WTC11 (cell line): Measurements from ENCODE around the gene URAD. TPM values are rescaled to one million over a fixed set of nuclear protein-coding genes. Genes with fewer than 3 reads are reported as not detected.

Experiments
- ATAC-seq: fragments of 200-7000 bp; cut with Tn5 transposase; 2 replicates; pipeline ENCODE4 v1.10.0; 2021; ENCODE audit warnings: mild to moderate bottlenecking, moderate library complexity
- CTCF ChIA-PET: fragments of 300-600 bp; sonication (Branson Sonifier 250); formaldehyde crosslinking; loops from one replicate; lab custom pipeline; 2021; ENCODE audit warnings: antibody characterized with exemption; lab: Charles Lee
- POLR2A ChIA-PET: fragments of 350-600 bp; sonication (Branson Sonifier 250); formaldehyde crosslinking; loops from one replicate; lab custom pipeline; 2021; ENCODE audit warnings: antibody characterized with exemption; lab: Charles Lee
- DNase-seq: peaks from one replicate; pipeline ENCODE4 v3.0.0; 2021; ENCODE audit warnings: low spot score
- H3K27ac Mint-ChIP-seq: 2 replicates; pipeline ENCODE4 v1.8.0; 2021; ENCODE audit warnings: mixed read lengths
- H3K27me3 Mint-ChIP-seq: 2 replicates; pipeline ENCODE4 v1.8.0; 2021; ENCODE audit warnings: low read depth, mild to moderate bottlenecking, moderate library complexity, mixed read lengths
- H3K36me3 Mint-ChIP-seq: 2 replicates; pipeline ENCODE4 v1.8.0; 2021; ENCODE audit warnings: mixed read lengths
- H3K4me1 Mint-ChIP-seq: 2 replicates; pipeline ENCODE4 v1.8.0; 2022; ENCODE audit warnings: mixed read lengths
- H3K4me3 Mint-ChIP-seq: 2 replicates; pipeline ENCODE4 v1.8.0; 2021; ENCODE audit warnings: mild to moderate bottlenecking, moderate library complexity, mixed read lengths
- H3K9me3 Mint-ChIP-seq: 2 replicates; pipeline ENCODE4 v1.8.0; 2021; ENCODE audit warnings: mixed read lengths
- CREM ChIP-seq: sonication (generic); formaldehyde crosslinking; IDR thresholded peaks from 2 replicates; pipeline ENCODE4 v1.8.1; 2022; ENCODE audit warnings: mild to moderate bottlenecking, missing genetic modification reagents, moderate library complexity
- FOXK1 ChIP-seq: sonication (generic); formaldehyde crosslinking; IDR thresholded peaks from 2 replicates; pipeline ENCODE4 v1.8.0; 2022; ENCODE audit warnings: mild to moderate bottlenecking, moderate library complexity, missing genetic modification reagents
- IRF2 ChIP-seq: sonication (generic); formaldehyde crosslinking; IDR thresholded peaks from 2 replicates; pipeline ENCODE4 v1.8.0; 2022; ENCODE audit warnings: low read depth, missing genetic modification reagents, borderline replicate concordance
- KAT7 ChIP-seq: sonication (generic); formaldehyde crosslinking; IDR thresholded peaks from 2 replicates; pipeline ENCODE4 v1.8.1; 2023; ENCODE audit warnings: missing genetic modification reagents, mild to moderate bottlenecking, borderline replicate concordance
- NR1H2 ChIP-seq: sonication (generic); formaldehyde crosslinking; IDR thresholded peaks from 2 replicates; pipeline ENCODE4 v1.9.0; 2021; ENCODE audit warnings: mild to moderate bottlenecking, moderate library complexity, missing genetic modification reagents
- NR2C2 ChIP-seq: sonication (generic); formaldehyde crosslinking; IDR thresholded peaks from 2 replicates; pipeline ENCODE4 v1.8.0; 2022; ENCODE audit warnings: mild to moderate bottlenecking, missing genetic modification reagents
- NR3C1 ChIP-seq: sonication (generic); formaldehyde crosslinking; conservative IDR thresholded peaks from 2 replicates; pipeline ENCODE4 v1.8.1; 2023; ENCODE audit warnings: low read depth, mild to moderate bottlenecking, missing genetic modification reagents
- RORB ChIP-seq: fragments of 250-450 bp; sonication (Bioruptor Pico); IDR thresholded peaks from 2 replicates; pipeline ENCODE4 v1.9.0; 2021; ENCODE audit warnings: mild to moderate bottlenecking
- ZNF138 ChIP-seq: sonication (generic); formaldehyde crosslinking; conservative IDR thresholded peaks from 2 replicates; pipeline ENCODE4 v1.8.1; 2022; ENCODE audit warnings: mild to moderate bottlenecking, moderate library complexity, missing genetic modification reagents
- ZNF219 ChIP-seq: sonication (generic); formaldehyde crosslinking; IDR thresholded peaks from 2 replicates; pipeline ENCODE4 v1.8.0; 2023; ENCODE audit warnings: missing genetic modification reagents, mild to moderate bottlenecking, borderline replicate concordance
- ZNF263 ChIP-seq: sonication (generic); formaldehyde crosslinking; IDR thresholded peaks from 2 replicates; pipeline ENCODE4 v1.8.1; 2022; ENCODE audit warnings: low read depth, mild to moderate bottlenecking, moderate library complexity, missing genetic modification reagents
- total RNA-seq: library from RNA; stranded (reverse); gene quantifications from 3 replicates; pipeline ENCODE4 v1.2.3, GENCODE V29; 2021
- TF ChIP-seq, protein P1 (sequence below): sonication (generic); formaldehyde crosslinking; IDR thresholded peaks from 2 replicates; pipeline ENCODE4 v1.8.1; 2023; ENCODE audit warnings: mild to moderate bottlenecking, missing genetic modification reagents
- TF ChIP-seq, protein P2 (sequence below): fragments of 200-600 bp; IDR thresholded peaks from 2 replicates; pipeline ENCODE4 v1.8.0; 2022; ENCODE audit warnings: antibody characterized with exemption
- TF ChIP-seq, protein P3 (sequence below): fragments of 250-450 bp; sonication (Bioruptor Pico); IDR thresholded peaks from 2 replicates; pipeline ENCODE4 v1.8.0; 2021; ENCODE audit warnings: mild to moderate bottlenecking
- TF ChIP-seq, protein P4 (sequence below): sonication (generic); formaldehyde crosslinking; IDR thresholded peaks from 2 replicates; pipeline ENCODE4 v1.8.0; 2022; ENCODE audit warnings: mild to moderate bottlenecking, missing genetic modification reagents
- TF ChIP-seq, protein P5 (sequence below): sonication (generic); formaldehyde crosslinking; IDR thresholded peaks from 2 replicates; pipeline ENCODE4 v1.8.1; 2023; ENCODE audit warnings: mild to moderate bottlenecking, missing genetic modification reagents, moderate library complexity
- TF ChIP-seq, protein P6 (sequence below): sonication (generic); formaldehyde crosslinking; IDR thresholded peaks from 2 replicates; pipeline ENCODE4 v1.8.0; 2022; ENCODE audit warnings: mild to moderate bottlenecking, missing genetic modification reagents
- TF ChIP-seq, protein P7 (sequence below): sonication (generic); formaldehyde crosslinking; IDR thresholded peaks from 2 replicates; pipeline ENCODE4 v1.8.1; 2023; ENCODE audit warnings: mild to moderate bottlenecking, missing genetic modification reagents, borderline replicate concordance

The URAD gene
- total RNA-seq, 1 experiment from 2014 or later = not detected

DNA sequence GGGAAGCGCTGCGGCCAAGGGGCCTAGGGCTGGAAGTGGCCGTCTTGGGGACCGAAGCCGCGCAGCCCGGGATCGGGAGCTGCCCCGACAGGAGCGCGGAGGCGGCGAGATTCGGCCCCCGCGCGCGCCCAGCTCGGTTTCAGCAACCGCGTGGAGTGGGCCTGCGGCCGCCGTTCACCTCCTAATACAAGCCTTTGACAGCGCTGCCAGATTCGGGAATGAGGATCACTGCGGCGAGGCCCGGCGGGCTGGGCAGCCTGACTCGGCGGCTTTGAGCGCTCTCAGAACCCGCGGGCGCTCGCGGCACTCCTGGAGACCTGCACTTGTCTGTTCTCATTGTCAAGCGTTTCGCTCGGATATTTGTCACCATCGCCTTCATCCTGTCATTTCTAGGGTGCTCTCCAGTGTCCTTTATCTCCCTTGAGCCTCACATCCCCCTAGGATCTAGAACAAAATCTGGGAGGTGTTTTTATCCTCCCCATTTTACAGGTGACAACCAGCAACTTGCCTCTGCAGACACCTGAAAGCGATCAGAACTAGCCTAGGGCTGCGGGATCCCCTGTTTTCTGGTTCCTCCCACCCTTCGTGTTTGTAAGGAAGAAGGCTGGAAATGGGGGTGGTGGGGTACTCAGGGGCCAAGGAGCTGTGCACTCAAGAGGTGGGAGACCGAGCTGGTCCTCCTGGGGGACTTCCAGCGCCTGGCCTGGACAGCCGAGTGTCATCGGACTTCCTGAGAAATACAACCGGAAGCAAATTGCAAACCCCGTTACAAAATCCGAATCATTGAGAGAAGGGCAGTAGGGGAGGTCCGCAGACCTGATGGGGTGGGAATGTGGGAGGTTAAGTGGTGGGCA is 17.9 kb downstream of the URAD start (continued):
- TF ChIP-seq, protein P1, sequence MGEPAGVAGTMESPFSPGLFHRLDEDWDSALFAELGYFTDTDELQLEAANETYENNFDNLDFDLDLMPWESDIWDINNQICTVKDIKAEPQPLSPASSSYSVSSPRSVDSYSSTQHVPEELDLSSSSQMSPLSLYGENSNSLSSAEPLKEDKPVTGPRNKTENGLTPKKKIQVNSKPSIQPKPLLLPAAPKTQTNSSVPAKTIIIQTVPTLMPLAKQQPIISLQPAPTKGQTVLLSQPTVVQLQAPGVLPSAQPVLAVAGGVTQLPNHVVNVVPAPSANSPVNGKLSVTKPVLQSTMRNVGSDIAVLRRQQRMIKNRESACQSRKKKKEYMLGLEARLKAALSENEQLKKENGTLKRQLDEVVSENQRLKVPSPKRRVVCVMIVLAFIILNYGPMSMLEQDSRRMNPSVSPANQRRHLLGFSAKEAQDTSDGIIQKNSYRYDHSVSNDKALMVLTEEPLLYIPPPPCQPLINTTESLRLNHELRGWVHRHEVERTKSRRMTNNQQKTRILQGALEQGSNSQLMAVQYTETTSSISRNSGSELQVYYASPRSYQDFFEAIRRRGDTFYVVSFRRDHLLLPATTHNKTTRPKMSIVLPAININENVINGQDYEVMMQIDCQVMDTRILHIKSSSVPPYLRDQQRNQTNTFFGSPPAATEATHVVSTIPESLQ (CRISPR knock-in tag) = no peak
- TF ChIP-seq, protein P2, sequence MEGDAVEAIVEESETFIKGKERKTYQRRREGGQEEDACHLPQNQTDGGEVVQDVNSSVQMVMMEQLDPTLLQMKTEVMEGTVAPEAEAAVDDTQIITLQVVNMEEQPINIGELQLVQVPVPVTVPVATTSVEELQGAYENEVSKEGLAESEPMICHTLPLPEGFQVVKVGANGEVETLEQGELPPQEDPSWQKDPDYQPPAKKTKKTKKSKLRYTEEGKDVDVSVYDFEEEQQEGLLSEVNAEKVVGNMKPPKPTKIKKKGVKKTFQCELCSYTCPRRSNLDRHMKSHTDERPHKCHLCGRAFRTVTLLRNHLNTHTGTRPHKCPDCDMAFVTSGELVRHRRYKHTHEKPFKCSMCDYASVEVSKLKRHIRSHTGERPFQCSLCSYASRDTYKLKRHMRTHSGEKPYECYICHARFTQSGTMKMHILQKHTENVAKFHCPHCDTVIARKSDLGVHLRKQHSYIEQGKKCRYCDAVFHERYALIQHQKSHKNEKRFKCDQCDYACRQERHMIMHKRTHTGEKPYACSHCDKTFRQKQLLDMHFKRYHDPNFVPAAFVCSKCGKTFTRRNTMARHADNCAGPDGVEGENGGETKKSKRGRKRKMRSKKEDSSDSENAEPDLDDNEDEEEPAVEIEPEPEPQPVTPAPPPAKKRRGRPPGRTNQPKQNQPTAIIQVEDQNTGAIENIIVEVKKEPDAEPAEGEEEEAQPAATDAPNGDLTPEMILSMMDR = no peak
- TF ChIP-seq, protein P3, sequence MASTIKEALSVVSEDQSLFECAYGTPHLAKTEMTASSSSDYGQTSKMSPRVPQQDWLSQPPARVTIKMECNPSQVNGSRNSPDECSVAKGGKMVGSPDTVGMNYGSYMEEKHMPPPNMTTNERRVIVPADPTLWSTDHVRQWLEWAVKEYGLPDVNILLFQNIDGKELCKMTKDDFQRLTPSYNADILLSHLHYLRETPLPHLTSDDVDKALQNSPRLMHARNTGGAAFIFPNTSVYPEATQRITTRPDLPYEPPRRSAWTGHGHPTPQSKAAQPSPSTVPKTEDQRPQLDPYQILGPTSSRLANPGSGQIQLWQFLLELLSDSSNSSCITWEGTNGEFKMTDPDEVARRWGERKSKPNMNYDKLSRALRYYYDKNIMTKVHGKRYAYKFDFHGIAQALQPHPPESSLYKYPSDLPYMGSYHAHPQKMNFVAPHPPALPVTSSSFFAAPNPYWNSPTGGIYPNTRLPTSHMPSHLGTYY = no peak

DNA sequence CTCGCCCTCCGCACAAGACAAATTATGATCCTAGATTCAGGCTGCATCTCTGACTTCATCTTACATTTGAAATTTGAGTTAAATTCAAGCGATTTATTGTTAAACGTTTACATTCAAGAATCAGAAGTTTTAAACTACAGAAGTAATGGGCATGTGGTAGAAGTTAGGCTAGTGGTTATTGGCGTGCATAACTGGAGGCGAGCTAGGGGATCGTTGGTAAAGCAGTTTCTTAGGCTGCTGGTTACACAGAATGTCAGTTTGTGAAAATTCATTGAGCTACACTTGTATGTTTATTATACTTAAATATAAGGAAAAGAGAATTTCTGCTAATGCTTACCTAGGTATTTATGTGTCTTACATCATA is 18.6 kb downstream of the URAD start:
- POLR2A ChIA-PET = no interaction called here
- H3K4me1 Mint-ChIP-seq = peaks cover 64% of the 10 kb centered on the region
- H3K36me3 Mint-ChIP-seq = no peaks in the 10 kb centered on the region
- H3K27ac Mint-ChIP-seq = no peak overlapping the region
- CTCF ChIA-PET = interaction anchor here (1.2 to 6.1 kb wide), 5 partner anchors 9 to 173 kb away, joined by 3 to 53 read pairs (median 15); no protein-coding TSS in a partner anchor
- DNase-seq = no peak
- no peak for TF ChIP-seq ZNF263 (CRISPR knock-in tag)
- no peak for TF ChIP-seq NR1H2
- no peak for TF ChIP-seq NR3C1 (CRISPR knock-in tag)
- TF ChIP-seq KAT7 (CRISPR knock-in tag) = no peak
- no peak for TF ChIP-seq IRF2 (CRISPR knock-in tag)
- TF ChIP-seq, protein P4, sequence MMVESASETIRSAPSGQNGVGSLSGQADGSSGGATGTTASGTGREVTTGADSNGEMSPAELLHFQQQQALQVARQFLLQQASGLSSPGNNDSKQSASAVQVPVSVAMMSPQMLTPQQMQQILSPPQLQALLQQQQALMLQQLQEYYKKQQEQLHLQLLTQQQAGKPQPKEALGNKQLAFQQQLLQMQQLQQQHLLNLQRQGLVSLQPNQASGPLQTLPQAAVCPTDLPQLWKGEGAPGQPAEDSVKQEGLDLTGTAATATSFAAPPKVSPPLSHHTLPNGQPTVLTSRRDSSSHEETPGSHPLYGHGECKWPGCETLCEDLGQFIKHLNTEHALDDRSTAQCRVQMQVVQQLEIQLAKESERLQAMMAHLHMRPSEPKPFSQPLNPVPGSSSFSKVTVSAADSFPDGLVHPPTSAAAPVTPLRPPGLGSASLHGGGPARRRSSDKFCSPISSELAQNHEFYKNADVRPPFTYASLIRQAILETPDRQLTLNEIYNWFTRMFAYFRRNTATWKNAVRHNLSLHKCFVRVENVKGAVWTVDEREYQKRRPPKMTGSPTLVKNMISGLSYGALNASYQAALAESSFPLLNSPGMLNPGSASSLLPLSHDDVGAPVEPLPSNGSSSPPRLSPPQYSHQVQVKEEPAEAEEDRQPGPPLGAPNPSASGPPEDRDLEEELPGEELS (CRISPR knock-in tag) = no peak
- TF ChIP-seq NR2C2 (CRISPR knock-in tag) = no peak
- TF ChIP-seq, protein P5, sequence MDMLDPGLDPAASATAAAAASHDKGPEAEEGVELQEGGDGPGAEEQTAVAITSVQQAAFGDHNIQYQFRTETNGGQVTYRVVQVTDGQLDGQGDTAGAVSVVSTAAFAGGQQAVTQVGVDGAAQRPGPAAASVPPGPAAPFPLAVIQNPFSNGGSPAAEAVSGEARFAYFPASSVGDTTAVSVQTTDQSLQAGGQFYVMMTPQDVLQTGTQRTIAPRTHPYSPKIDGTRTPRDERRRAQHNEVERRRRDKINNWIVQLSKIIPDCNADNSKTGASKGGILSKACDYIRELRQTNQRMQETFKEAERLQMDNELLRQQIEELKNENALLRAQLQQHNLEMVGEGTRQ (CRISPR knock-in tag) = no peak
- no peak for TF ChIP-seq RORB (CRISPR knock-in tag)
- TF ChIP-seq, protein P6, sequence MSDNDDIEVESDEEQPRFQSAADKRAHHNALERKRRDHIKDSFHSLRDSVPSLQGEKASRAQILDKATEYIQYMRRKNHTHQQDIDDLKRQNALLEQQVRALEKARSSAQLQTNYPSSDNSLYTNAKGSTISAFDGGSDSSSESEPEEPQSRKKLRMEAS (CRISPR knock-in tag) = no peak
- TF ChIP-seq, protein P7, sequence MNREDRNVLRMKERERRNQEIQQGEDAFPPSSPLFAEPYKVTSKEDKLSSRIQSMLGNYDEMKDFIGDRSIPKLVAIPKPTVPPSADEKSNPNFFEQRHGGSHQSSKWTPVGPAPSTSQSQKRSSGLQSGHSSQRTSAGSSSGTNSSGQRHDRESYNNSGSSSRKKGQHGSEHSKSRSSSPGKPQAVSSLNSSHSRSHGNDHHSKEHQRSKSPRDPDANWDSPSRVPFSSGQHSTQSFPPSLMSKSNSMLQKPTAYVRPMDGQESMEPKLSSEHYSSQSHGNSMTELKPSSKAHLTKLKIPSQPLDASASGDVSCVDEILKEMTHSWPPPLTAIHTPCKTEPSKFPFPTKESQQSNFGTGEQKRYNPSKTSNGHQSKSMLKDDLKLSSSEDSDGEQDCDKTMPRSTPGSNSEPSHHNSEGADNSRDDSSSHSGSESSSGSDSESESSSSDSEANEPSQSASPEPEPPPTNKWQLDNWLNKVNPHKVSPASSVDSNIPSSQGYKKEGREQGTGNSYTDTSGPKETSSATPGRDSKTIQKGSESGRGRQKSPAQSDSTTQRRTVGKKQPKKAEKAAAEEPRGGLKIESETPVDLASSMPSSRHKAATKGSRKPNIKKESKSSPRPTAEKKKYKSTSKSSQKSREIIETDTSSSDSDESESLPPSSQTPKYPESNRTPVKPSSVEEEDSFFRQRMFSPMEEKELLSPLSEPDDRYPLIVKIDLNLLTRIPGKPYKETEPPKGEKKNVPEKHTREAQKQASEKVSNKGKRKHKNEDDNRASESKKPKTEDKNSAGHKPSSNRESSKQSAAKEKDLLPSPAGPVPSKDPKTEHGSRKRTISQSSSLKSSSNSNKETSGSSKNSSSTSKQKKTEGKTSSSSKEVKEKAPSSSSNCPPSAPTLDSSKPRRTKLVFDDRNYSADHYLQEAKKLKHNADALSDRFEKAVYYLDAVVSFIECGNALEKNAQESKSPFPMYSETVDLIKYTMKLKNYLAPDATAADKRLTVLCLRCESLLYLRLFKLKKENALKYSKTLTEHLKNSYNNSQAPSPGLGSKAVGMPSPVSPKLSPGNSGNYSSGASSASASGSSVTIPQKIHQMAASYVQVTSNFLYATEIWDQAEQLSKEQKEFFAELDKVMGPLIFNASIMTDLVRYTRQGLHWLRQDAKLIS = no peak
- no peak for TF ChIP-seq ZNF219 (CRISPR knock-in tag)
- TF ChIP-seq CREM = no peak
- no peak for TF ChIP-seq FOXK1 (CRISPR knock-in tag)
- TF ChIP-seq ZNF138 (CRISPR knock-in tag) = no peak
- TF ChIP-seq, all 79 proteins: peak for 0
- no peaks in the 10 kb centered on the region for H3K9me3 Mint-ChIP-seq
- H3K27me3 Mint-ChIP-seq = peaks cover 100% of the 10 kb centered on the region
- 0 out of 2 replicates have a peak overlapping the region, but pooled peaks have one; percentile 70 for H3K4me3 Mint-ChIP-seq
- no peak for ATAC-seq
